Measurements from ENCODE around the gene C19orf25.
"Not testable (repeated sequence)": the region's sequence is repeated elsewhere in the genome, so short reads cannot be mapped to it uniquely, and the experiment has no call there.

Gene C19orf25

DNA sequence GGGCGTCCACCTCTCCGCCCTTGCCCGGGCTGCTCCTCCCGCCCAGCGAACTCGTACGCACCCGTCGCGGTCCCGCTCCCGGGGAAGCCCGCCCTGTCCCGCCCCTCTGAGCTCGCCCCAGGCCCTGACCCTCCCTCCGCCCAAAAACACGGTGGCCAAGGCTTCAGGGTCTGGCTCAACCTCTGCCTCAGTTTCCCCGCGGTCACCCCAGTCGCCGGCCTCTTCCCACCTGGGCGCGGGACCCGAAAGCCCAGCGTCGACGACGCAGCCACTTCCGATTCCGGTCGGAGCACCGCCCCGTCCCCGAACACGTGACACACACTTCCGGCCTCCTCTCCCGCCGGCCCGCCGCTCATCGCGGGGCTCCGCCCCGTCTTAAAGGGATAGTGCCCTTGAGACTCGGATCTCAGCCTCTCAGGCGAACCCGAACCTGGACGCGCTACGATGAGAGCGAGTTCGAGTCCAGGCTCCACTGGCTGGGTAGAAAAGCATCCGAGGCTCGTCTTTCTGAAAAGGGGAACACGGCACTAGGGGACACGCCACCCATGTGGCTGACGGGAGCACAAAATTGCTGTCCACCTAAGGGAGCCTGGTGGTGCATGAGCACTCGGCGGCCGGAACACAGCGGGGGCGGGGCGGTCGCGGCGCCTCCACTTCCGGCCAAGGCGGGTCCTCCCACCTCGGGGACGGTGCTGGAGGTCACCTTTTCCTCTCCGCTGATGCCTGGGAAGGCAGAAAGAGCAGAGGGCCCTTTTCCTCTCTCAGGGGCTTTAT, at the start of gene C19orf25:
C19orf25 (minus strand) TSS at position 282 of the 774 bp plus-strand sequence. CDS start 312 bp downstream, outside the sequence.
- DNase-seq: peak; percentile 94

DNA sequence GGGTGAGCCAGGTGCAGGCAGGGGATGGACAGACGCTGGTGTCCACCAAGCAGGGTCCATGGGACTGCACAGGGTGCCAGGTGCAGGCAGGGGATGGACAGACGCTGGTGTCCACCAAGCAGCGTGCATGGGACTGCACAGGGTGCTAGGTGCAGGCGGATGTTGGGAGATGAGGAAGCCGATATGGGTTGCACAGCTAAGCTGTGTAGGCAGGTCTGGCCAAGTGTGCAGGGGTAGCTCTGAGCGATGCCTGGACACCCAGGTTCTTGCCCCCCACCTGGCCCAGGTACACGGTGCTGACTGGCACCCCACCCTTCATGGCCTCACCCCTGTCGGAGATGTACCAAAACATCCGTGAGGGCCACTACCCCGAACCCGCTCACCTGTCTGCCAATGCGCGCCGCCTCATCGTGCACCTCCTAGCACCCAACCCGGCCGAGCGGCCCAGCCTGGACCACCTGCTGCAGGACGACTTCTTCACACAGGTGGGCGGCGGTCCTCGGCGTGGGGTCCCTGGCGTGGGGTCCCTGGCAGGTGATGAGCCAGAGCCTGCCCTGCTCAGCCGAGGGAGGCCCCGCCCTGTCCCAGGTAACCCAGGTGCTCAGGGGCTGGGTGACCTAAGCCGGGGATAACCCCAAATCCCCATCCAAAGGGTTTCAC, 48.8 kb upstream of the C19orf25 start:
- no peak for DNase-seq

DNA sequence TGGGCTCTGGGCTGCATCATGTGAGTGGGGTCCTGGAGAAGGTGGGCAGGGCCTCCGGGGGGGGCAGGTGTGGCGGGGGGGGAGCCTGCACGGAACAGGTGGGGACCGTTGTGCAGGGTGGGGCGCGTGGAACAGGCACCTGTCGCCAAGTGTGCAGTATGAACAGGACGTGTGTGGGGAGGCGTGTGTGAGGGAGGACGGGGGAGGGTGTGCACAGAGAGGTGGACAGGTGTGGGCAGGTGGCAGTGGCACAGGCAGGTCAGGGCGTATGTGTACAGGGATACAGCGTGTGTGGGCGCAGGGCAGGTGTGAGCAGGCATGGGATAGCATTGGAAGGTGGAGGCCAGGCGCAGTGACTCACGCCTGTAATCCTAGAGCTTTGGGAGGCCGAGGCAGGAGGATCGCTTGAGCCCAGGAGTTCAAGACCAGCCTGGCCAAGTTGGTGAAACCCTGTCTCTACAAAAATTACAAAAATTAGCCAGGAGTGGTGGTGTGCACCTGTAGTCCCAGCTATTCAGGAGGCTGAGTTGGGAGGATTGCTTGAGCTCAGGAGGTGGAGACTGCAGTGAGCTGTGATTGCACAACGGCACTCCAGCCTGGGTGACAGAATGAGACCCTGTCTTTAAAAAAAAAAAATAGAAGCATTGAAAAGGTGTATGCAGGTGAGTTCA, 48.1 kb upstream of the C19orf25 start:
- DNase-seq: no peak

- DNase-seq: no peak
These were observed 47.2 kb upstream of the C19orf25 start for GRCh38 chr19:1526066-1526778.

GRCh38 chr19:1525343-1525742, 46.3 kb upstream of the C19orf25 start:
- DNase-seq: no peak

- DNase-seq: no peak
These were observed 45.9 kb upstream of the C19orf25 start for GRCh38 chr19:1524972-1525325.

DNA sequence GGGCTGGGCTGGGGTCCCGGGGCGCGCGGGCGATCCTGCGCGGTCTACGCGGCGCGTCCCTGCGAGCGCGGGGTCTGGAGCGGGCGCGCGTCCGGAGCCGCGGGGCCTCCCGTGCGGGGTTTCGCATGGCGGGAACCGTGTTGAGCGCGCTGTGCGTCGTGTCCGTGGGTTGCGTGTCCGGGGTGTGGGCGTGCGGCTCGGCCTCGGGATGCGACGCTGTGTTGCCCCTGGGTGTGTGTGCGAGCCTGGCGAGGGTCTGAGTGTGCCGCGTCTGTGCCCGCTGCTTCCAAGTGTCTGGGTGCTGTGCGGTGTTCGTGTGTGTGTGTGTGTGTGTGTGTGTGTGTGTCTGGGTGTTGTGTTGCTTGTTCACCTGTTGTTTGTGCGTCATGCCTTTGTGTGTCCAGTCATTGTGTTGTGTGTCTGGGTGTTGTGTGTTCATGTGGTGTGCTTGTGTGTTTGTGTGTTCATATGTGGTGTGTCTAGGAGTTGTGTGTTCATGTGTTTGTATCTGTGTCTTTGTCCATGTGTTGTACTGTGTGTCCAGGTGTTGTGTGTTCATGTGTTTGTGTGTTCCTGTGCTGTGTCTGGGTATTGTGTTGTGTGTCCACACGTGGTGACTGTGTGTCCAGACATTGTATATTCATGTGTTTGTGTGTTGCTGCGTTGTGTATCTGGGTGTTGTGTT, 45.4 kb upstream of the C19orf25 start:
- DNase-seq: no peak

GRCh38 chr19:1523412-1524286, 44.6 kb upstream of the C19orf25 start, which contains the start of gene PLK5:
Gene PLK5 (plus strand): TSS chr19:1524077. CDS start chr19:1526997, 2,920 bp downstream.
- DNase-seq: no peak

- DNase-seq: no peak
These were observed 43.8 kb upstream of the C19orf25 start for GRCh38 chr19:1522838-1523237.

DNA sequence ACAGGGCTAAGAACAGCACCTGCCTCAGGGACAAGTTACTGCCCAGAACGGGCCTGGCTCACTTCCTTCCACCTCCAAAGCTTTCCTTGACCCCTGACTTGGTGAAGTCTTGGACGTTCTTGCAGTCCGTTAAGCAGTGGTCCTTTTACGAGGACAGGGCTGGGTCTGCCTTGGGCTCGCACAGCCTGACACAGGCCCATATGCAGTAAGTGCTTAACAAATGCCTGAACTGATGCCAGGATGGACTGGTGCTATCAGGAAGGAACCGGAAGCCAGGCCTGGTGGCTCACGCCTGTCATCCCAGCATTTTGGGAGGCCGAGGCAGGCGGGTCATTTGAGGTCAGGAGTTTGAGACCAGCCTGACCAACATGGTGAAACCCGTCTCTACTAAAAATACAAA, 43.0 kb upstream of the C19orf25 start:
- no peak for DNase-seq

GRCh38 chr19:1521636-1522035, 42.6 kb upstream of the C19orf25 start:
- no peak for DNase-seq

DNA sequence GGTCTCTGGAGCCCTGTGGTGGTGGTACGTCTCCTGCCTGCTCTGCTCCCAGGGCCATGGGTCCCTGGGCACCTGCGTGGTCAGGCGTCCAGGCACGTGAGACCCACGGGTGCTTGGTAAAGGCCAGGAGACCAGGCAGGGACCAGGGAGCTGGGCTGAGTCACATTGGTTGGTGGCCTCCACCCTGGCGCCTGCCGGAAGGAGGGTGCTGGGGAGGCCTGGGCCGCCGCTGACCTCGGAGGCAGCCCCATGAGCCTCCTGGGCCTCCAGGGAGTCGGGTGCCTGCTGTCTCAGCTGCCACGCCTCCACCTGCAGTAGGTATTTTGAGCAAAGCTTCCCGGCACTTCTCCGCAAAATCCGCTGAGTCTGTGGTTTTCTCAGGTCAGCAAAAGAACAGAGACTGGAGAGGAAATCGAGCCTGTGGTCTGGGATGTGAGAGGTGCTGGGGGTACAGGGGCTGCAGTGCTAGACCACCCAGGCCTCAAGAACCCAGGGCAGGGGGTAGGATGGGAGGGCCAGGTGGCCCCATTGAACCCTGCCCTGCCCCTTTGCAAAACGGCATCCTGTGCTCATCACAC, 41.3 kb upstream of the C19orf25 start:
- no peak for DNase-seq

DNA sequence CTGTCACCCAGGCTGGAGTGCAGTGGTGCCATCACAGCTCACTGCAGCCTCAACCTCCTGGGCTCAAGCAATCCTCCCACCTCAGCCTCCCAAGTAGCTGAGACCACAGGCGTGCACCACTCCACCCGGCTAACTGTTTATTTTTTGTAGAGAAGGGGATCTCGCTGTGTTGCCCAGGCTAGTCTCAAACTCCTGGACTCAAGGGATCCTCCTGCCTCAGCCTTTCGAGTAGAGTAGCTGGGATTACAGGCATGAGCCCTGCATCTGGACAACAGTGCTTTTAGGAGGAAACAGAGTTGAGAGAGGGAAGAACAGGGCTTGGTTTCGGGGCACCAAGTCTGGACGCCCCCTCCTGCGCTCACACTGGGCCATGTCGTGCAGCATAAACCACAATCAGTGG, 40.8 kb upstream of the C19orf25 start:
- not testable (repeated sequence) for DNase-seq

DNA sequence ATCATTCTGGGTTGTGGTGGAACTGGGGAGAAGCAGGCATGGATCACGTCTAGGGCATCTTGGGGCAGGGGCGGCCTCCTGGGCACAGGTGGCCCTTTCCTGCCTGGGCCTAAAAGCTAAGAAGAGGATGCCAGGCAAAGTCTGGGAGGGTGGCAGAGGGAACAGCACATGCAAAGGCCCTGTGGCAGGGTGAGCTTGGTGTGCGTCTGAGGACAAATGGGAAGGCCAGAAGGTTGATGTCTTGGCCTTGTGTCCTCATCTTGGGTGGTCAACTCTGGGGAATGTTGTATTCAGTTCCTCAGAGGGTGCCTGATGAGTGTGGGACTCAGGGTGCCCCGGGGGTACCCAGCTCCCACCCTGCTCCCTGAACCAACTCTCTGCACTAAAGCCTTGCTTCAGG, 39.5 kb upstream of the C19orf25 start:
- no peak for DNase-seq

DNA sequence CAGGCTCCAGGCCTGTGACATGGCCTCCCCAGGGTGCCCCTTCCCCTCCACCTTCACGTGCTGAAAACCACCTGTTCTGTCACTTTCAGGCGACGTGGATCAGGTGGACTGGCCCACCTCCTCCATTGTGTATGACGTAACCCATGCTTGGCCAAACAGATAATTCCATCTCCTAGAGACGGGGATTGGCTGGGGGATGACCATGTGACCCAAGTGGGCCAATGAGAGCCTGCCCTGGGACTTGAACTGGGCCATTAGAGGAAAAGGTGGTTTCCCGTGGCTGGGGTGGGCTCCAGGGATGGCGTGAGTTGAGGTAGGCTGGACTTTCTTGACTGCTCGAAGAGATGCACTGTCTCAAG, 37.4 kb upstream of the C19orf25 start:
- DNase-seq: no peak

- DNase-seq: no peak
These were observed 36.1 kb upstream of the C19orf25 start for GRCh38 chr19:1514986-1515721.

DNA sequence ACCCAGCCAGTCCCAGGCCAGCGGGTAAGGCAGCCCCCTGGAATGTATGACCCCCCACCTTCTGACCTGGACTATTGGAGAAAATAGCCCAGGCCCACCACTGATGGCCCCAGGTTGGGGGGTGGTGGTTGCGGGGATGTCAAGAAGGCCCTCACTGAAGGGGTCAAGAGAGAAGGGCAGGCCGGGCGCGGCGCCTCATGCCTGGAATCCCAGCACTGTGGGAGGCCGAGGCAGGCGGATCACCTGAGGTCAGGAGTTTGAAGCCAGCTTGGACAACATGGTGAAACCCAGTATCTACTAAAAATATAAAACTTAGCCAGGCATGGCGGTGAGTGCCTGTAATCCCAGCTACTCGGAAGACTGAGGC, 35.3 kb upstream of the C19orf25 start:
- no peak for DNase-seq

DNA sequence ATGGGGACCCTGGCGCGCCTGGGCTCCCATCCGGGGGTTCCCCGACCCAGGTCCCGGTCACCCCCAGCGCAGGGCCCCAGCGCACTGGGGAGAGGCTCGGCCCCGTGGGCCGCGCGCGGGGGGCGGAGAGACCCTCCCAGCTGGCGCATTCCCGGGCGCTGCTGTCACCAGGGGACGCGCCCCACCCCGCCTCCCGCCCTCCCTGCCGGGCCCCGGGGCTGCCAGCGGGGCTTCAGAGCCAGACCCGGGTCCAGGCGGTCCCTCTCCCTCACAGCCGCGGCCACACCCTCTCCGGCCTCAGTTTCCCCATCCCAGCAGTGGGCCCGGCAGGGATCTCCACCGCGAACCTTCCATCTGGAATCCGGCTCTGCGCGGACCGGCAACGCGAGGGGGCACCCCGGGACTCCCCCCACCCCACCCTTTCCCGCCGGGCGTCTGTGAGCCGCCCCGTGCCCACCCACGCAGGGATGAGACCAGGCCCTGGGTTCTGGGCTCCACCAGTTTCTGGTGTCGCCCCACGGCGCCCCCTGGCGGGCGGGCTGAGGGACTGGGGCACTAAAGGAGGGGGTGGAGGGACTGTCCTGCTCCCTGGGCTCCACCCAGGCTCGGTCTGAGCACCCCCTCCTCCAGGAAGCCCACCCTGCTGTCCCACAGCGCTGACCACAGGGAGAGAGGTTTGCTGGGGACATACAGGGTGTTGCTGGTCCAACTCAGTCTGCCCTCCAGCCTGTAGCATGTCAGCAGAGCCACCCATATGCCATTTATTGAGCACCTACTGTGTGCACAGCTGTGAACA, 34.7 kb upstream of the C19orf25 start:
- peak; percentile 75 to 80 for DNase-seq

DNA sequence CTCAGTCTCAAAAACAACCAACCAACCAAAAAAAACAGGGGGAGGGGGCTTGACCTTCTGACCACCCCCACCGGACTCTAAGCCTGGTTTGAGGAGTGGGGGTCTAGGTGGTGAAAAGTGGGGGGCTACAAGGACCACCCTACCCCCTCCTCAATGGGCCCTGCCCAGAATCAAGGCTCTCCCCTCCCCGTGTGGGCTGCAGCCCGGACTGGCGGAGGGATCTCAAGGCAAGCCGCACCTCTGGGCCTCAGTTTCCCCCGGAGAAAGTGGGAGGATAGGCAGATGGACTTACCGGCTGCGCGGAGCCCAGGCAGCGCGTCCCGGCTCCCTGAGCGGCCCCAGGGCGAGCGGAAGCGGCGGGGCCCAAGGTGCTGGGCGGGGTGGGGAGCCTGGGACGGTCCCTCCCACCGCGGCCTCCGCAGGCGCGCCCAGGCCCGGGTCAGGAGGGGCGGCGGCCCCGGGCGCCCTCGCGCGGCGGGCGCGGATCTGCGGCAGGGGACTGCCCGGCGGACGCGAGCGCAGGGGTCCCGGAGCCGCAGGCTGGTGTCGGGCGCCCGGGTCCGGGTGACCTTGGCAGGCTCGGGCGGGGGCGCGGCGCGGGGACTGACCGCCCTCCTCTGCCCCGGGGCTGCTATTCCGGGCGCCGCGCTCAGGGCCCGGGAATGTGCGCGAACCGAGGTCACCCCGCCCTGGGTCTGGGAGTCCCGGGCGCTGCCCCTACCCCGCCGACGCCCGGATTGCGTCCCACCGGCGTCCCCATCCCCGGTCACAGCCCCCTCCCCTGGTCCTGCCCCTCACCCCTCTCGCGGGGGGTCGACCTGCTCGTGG, 33.9 kb upstream of the C19orf25 start, which contains the start of gene ADAMTSL5:
ADAMTSL5 (minus strand) TSS at position 349 of the 828 bp plus-strand sequence. CDS start 2,076 bp downstream, outside the sequence.
- DNase-seq: peak; percentile 76 to 83

Measured in activated CD4-positive, alpha-beta T cell treated with anti-CD3 and anti-CD28 coated beads, Interleukin-2, amount 50 U/mL, for 48 hours (primary cell).